ENCODE data around the gene C17orf113. TPM values are rescaled to one million over a fixed set of nuclear protein-coding genes. Genes with fewer than 3 reads are reported as not detected.

Gene C17orf113
- total RNA-seq, 6 experiments from 2014 or later: 0.07 to 0.10 (median 0.08) TPM; not detected in 2

DNA sequence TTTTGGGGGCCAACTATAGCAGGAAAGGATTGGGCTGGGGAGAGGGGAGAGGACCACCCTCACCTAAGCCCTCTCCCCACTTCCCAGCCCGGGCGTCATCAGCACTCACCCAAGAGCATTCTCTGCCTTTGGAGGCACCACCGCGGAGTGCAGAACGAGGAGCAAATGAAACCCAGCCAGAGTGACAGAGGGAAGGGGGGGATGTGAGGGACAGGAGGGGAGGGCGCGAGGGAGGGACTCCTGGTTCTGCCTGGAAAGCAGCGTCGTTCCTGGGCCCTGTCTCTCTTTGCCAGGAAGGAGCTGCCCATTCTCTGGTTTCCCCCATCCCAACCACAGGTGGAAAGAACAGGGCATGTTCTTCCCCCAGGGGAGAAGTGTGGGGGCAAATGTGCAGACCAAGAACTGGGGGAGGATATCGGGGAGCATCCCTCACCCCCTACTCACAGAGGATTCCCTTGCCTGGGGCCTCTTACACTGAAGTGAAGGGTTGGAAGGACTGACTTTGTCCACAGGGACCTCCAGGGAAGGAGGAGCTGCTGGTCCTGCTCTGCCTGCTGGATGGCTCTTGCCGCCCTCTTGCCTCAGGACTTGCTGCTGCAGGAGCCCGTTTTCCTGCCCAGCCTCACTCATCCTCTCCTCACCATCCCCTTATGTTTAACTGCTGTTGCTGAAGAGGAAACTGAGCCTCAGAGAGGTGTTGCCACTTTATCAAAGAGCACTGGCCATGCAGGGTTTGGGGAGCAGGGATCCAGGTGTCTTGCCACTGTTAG is 3.5 kb upstream of the C17orf113 start:
- Mint-ChIP-seq H3K27ac (no peak overlapping the region), H3K4me1 (ENCODE audit: low read depth) (peaks cover 16% of the 10 kb centered on the region), H3K9me3 (no peaks in the 10 kb centered on the region), H3K27me3 (ENCODE audit: insufficient read depth) (peaks cover 44% of the 10 kb centered on the region), H3K4me3 (no peak overlapping the region), H3K36me3 (ENCODE audit: low read depth) (no peaks in the 10 kb centered on the region)
- TF ChIP-seq, protein P1, sequence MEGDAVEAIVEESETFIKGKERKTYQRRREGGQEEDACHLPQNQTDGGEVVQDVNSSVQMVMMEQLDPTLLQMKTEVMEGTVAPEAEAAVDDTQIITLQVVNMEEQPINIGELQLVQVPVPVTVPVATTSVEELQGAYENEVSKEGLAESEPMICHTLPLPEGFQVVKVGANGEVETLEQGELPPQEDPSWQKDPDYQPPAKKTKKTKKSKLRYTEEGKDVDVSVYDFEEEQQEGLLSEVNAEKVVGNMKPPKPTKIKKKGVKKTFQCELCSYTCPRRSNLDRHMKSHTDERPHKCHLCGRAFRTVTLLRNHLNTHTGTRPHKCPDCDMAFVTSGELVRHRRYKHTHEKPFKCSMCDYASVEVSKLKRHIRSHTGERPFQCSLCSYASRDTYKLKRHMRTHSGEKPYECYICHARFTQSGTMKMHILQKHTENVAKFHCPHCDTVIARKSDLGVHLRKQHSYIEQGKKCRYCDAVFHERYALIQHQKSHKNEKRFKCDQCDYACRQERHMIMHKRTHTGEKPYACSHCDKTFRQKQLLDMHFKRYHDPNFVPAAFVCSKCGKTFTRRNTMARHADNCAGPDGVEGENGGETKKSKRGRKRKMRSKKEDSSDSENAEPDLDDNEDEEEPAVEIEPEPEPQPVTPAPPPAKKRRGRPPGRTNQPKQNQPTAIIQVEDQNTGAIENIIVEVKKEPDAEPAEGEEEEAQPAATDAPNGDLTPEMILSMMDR (IDR thresholded peaks at IDR 0.05): no peak
- no peak for DNase-seq

DNA sequence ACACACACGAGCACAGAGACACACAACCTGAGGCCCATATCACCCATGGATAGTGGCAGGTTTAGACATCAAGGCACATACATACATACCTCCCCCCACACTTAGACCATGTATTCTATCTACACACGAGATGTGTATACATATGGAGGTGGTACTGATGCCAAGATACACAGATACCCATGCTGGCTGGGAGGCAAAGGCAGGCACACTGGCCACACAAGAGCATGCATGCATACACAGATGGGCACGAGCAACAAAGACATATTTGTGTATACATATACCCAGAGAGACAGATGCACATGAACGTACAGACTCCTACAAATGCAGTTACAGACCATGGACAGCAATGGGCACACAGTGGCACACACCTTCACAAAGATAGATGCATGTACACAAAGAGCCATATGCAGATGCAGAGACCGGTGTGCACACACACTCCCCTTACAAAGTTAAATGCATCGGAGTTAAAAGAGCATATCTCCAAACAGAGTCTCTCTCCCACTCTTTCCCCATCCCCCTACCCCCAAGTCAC is 2.0 kb upstream of the C17orf113 start:
- no peaks in the 10 kb centered on the region for H3K9me3 Mint-ChIP-seq
- peaks cover 16% of the 10 kb centered on the region for H3K4me1 Mint-ChIP-seq (ENCODE audit: low read depth)
- no peak overlapping the region for H3K4me3 Mint-ChIP-seq
- DNase-seq: no peak
- no peaks in the 10 kb centered on the region for H3K36me3 Mint-ChIP-seq (ENCODE audit: low read depth)
- peaks cover 52% of the 10 kb centered on the region for H3K27me3 Mint-ChIP-seq (ENCODE audit: insufficient read depth)
- no peak overlapping the region for H3K27ac Mint-ChIP-seq
- TF ChIP-seq, protein P1 (IDR thresholded peaks at IDR 0.05): no peak

DNA sequence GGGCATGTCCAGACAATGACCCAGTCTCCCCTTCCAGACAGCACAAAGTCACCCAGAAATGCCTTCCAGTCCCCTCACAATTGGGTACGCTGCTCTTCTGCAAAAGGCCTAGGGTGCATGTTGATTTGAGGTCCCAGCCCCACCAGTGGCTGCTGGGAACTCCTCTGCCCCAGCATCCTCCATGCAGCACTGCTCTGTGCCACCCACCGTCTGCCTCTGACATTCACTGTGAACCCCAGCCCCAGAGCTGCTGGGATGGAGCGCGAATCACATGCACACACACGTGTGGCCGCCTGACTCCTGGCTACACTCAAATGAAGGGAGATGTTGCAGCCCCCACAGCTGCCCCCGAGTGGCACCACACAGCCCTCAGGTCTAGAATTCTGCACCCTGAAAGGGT is 1.2 kb upstream of the C17orf113 start:
- Mint-ChIP-seq H3K27ac (no peak overlapping the region), H3K9me3 (no peaks in the 10 kb centered on the region), H3K4me1 (ENCODE audit: low read depth) (peaks cover 16% of the 10 kb centered on the region), H3K36me3 (ENCODE audit: low read depth) (no peaks in the 10 kb centered on the region), H3K27me3 (ENCODE audit: insufficient read depth) (peaks cover 51% of the 10 kb centered on the region), H3K4me3 (no peak overlapping the region)
- no peak for DNase-seq
- TF ChIP-seq, protein P1 (IDR thresholded peaks at IDR 0.05): no peak

DNA sequence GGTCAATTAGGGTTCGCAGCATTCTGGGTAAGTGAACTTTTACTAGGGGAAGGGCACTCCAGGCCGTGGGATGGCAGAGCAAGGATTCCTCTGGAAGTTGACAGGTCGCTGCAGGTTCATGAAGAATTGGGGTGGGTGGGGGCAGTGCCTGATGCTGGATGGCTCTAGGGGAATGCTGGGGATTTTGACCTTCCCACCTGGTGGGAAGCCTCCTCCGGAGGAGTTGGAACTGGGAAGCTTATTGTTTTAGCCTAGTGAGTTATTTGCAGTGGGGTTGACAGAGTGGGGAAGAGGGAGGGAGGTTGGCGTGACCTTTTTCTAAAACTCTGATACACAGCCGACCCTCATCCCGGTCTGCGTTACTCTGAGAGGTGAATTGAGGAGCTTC is 606 bp upstream of the C17orf113 start:
- TF ChIP-seq, protein P1 (IDR thresholded peaks at IDR 0.05): no peak
- Mint-ChIP-seq H3K27ac (no peak overlapping the region), H3K4me1 (ENCODE audit: low read depth) (peaks cover 15% of the 10 kb centered on the region), H3K4me3 (peak overlapping the region; percentile 78), H3K27me3 (ENCODE audit: insufficient read depth) (peaks cover 50% of the 10 kb centered on the region), H3K36me3 (ENCODE audit: low read depth) (no peaks in the 10 kb centered on the region), H3K9me3 (no peaks in the 10 kb centered on the region)
- DNase-seq: no peak

DNA sequence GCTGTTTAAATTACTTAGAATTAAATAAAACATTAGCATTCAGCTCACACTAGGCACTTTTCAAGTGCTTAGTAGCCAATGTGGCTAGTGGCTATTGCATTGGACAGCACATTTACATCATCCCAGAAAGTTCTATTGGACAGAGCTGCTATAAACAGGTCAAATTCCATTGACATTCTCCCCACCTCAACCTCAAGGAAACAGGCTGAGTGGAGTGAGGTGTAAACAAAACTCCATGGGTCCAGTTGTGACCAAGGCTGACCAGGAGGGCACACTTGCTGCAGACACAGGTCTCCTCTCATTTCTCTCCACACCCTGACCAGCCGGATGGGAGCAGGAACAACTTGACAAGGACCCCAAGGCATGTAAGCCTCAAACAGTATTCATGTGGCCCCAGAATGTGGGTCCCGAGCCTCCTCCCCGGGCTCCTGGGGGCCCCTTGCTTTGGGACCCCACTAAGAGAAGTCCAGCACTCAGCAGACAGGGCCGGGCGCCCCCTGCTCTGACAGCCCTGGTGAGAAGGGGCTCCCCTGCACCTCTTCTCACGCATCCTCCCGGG is 488 bp downstream of the C17orf113 start:
- TF ChIP-seq, protein P1 (IDR thresholded peaks at IDR 0.05): no peak
- Mint-ChIP-seq H3K27ac (no peak overlapping the region), H3K27me3 (ENCODE audit: insufficient read depth) (peaks cover 49% of the 10 kb centered on the region), H3K4me3 (peak overlapping the region; percentile 81), H3K36me3 (ENCODE audit: low read depth) (no peaks in the 10 kb centered on the region), H3K4me1 (ENCODE audit: low read depth) (peaks cover 4% of the 10 kb centered on the region; the same call in 1 of the 2 replicates), H3K9me3 (no peaks in the 10 kb centered on the region)
- no peak for DNase-seq

All from HFFc6 (cell line).